HL-60 (cell line): Measurements from ENCODE around the gene STK25.

Source experiments
- DNase-seq, 2 experiments: peaks; one replicate each; pipeline ENCODE4 v3.0.0-alpha.2; 2010 to 2020; ENCODE audit warnings: low read depth in 1 of 2, low spot score in 1 of 2
- H3K27ac ChIP-seq: fragments of 250-450 bp; sonication (Bioruptor Pico); replicated peaks from 2 replicates; pipeline ENCODE4 v1.5.1; 2020; ENCODE audit warnings: mild to moderate bottlenecking, moderate library complexity
- H3K27me3 ChIP-seq: fragments of 250-450 bp; sonication (Bioruptor Pico); 2 replicates; pipeline ENCODE4 v1.5.1; 2021; ENCODE audit warnings: mild to moderate bottlenecking, moderate library complexity; ENCODE audit not compliant: insufficient read depth, poor library complexity, severe bottlenecking
- H3K4me3 ChIP-seq: replicated peaks from 2 replicates; pipeline ENCODE4 v1.5.1; 2011; ENCODE audit warnings: mild to moderate bottlenecking, control low read depth, low read length; ENCODE audit not compliant: insufficient read depth
- CTCF ChIP-seq: IDR thresholded peaks from one replicate; pipeline ENCODE4 v1.5.1; 2011; ENCODE audit warnings: low read length, control low read depth, inconsistent platforms; ENCODE audit not compliant: insufficient read depth
- GABPA ChIP-seq: IDR thresholded peaks from 2 replicates; pipeline ENCODE4 v1.6.1; 2012; ENCODE audit warnings: low read depth
- POLR2AphosphoS5 ChIP-seq: IDR thresholded peaks from 2 replicates; pipeline ENCODE4 v1.6.1; 2012; ENCODE audit warnings: low read depth
- REST ChIP-seq: IDR thresholded peaks from 2 replicates; pipeline ENCODE4 v1.6.1; 2012; ENCODE audit warnings: low read depth; ENCODE audit not compliant: insufficient replicate concordance
- SPI1 ChIP-seq: IDR thresholded peaks from 2 replicates; pipeline ENCODE4 v1.6.1; 2012; ENCODE audit warnings: low read depth, mild to moderate bottlenecking, borderline replicate concordance

The STK25 gene

DNA sequence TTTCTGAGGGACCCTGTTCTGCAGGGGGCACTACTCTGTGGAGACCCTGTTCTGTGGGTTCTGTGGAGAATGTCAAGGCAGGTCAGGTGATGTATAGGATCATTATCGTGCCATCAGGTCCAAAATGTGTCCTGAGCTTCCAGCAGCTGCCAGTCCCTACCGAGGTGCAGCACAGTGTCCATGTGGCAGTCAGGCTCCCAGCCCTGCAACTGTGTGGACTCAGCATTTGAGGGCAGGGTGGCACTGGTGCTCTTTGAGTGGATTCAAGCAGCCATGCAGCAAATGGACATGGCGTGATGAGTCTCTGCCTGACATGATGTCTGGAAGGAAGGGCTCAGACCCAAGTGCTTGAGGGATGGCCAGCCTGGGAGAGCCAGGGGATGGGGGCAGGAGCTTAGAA lies 35.0 kb downstream of the STK25 start:
- H3K27me3 ChIP-seq = peaks cover 9% of the 10 kb centered on the region
- TF ChIP-seq GABPA = no peak
- TF ChIP-seq CTCF = no peak
- no peak for TF ChIP-seq SPI1
- no peak for TF ChIP-seq REST
- TF ChIP-seq POLR2AphosphoS5 = no peak
- no peak overlapping the region for H3K27ac ChIP-seq
- DNase-seq = no peak
- H3K4me3 ChIP-seq = no peak overlapping the region

GRCh38 chr2:241469746-241470145 lies 38.6 kb downstream of the STK25 start:
- Histone ChIP-seq H3K27me3 (peaks cover 15% of the 10 kb centered on the region), H3K4me3 (no peak overlapping the region), H3K27ac (no peak overlapping the region)
- TF ChIP-seq GABPA (no peak), SPI1 (no peak), POLR2AphosphoS5 (no peak), CTCF (no peak), REST (no peak)
- DNase-seq = no peak

DNA sequence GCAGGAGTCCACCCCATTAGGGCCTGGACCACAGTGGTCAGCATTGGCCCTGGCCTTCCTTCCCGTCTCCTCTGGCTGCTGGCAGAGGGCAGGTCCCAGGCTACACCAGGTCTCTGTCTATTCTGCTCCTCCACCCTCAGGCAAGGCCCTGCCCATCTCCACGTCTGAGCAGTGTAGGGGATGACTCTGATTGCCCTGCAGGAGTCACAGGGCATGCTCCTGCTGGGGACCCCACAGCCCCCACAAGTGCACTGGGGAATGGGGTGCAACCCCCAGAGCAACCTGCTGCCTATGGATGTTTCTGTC lies 40.0 kb downstream of the STK25 start:
- TF ChIP-seq REST = no peak
- no peak for TF ChIP-seq CTCF
- TF ChIP-seq GABPA = no peak
- no peak for TF ChIP-seq POLR2AphosphoS5
- TF ChIP-seq SPI1 = no peak
- no peak for DNase-seq
- no peak overlapping the region for H3K4me3 ChIP-seq
- no peak overlapping the region for H3K27ac ChIP-seq
- peaks cover 23% of the 10 kb centered on the region for H3K27me3 ChIP-seq
